Activated T-helper 2 cell treated with anti-CD3 and anti-CD28 coated beads, Interferon-gamma antibody, Interleukin-2, Interleukin-4, amounts not matched to agents 10 μg/mL and 5 μg/mL and 100 μg/mL, durations not matched to agents 14 hours and 24 hours and 36 hours (primary cell): ENCODE results near the gene LRG1. TPM values are rescaled to one million over a fixed set of nuclear protein-coding genes. Genes with fewer than 3 reads are reported as not detected.

Experiments used
- DNase-seq: peaks from one replicate; pipeline ENCODE4 v3.0.0; 2021; ENCODE audit warnings: low spot score
- H3K27ac Mint-ChIP-seq: one replicate; pipeline ENCODE4 v1.8.0; 2021; ENCODE audit warnings: mixed read lengths
- H3K27me3 Mint-ChIP-seq: one replicate; pipeline ENCODE4 v1.8.0; 2021; ENCODE audit warnings: low read depth, mixed read lengths
- H3K36me3 Mint-ChIP-seq: one replicate; pipeline ENCODE4 v1.8.0; 2021; ENCODE audit warnings: low read depth, mixed read lengths
- H3K4me1 Mint-ChIP-seq: one replicate; pipeline ENCODE4 v1.8.0; 2021; ENCODE audit warnings: low read depth, mixed read lengths
- H3K4me3 Mint-ChIP-seq: one replicate; pipeline ENCODE4 v1.8.0; 2021; ENCODE audit warnings: low read depth, mild to moderate bottlenecking, moderate library complexity, mixed read lengths
- H3K9me3 Mint-ChIP-seq: one replicate; pipeline ENCODE4 v1.8.0; 2021; ENCODE audit warnings: mixed read lengths
- intact Hi-C: fragments of 100-400 bp; cut with micrococcal nuclease; formaldehyde crosslinking; loops from one replicate; pipeline ENCODE4 v1.15.1; 2023
- total RNA-seq: library from RNA; stranded (reverse); gene quantifications from 2 replicates; pipeline ENCODE4 v1.2.3, GENCODE V29; 2022

Gene LRG1
- total RNA-seq, 1 donor from 2014 or later: 0.37 TPM

GRCh38 chr19:4515732-4516131, 24.1 kb downstream of the LRG1 start:
- Mint-ChIP-seq H3K27me3 (no peaks in the 10 kb centered on the region), H3K9me3 (no peaks in the 10 kb centered on the region), H3K27ac (no peak overlapping the region), H3K4me1 (no peaks in the 10 kb centered on the region), H3K4me3 (no peak overlapping the region), H3K36me3 (no peaks in the 10 kb centered on the region)
- intact Hi-C loops: no loop called here
- no peak for DNase-seq

DNA sequence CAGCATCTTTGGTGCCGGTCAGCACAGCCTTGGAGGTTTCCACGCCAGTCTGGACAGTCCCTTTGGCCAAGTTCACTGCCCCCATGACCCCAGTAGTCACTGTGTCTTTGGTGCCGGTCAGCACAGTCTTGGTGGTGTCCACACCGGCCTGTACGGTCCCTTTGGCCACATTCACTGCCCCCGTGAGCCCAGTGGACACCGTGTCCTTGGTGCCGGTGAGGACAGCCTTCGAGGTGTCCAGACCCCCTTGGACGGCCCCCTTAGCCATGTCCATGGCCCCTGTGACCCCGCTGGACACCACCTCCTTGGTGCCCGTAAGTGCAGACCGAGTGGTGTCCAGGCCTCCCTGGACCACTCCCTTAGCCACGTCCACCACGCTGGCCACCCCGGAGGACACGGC, 26.6 kb downstream of the LRG1 start:
- no peaks in the 10 kb centered on the region for H3K36me3 Mint-ChIP-seq
- intact Hi-C loops: no loop called here
- H3K4me3 Mint-ChIP-seq: no peak overlapping the region
- no peak overlapping the region for H3K27ac Mint-ChIP-seq
- DNase-seq: no peak
- H3K4me1 Mint-ChIP-seq: no peaks in the 10 kb centered on the region
- no peaks in the 10 kb centered on the region for H3K27me3 Mint-ChIP-seq
- no peaks in the 10 kb centered on the region for H3K9me3 Mint-ChIP-seq

DNA sequence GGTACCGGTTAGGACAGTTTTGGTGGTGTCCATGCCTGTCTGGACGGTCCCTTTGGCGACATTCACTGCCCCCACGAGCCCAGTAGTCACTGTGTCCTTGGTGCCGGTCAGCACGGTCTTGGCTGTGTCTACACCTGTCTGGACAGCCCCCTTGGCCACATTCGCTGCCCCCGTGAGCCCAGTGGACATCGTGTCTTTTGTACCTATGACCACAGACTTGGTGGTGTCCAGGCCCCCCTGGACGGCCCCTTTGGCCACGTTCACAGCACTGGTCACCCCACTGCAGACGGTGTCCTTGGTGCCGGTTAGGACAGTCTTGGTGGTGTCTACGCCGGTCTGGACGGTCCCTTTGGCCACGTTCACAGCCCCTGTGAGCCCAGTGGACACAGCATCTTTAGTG, 27.8 kb downstream of the LRG1 start:
- Mint-ChIP-seq H3K27me3 (no peaks in the 10 kb centered on the region), H3K4me3 (no peak overlapping the region), H3K9me3 (no peaks in the 10 kb centered on the region), H3K4me1 (no peaks in the 10 kb centered on the region), H3K27ac (no peak overlapping the region), H3K36me3 (no peaks in the 10 kb centered on the region)
- intact Hi-C loops: no loop called here
- no peak for DNase-seq

- H3K36me3 Mint-ChIP-seq: no peaks in the 10 kb centered on the region
- no peaks in the 10 kb centered on the region for H3K27me3 Mint-ChIP-seq
- no peak overlapping the region for H3K4me3 Mint-ChIP-seq
- DNase-seq: no peak
- intact Hi-C loops: no loop called here
- H3K9me3 Mint-ChIP-seq: no peaks in the 10 kb centered on the region
- no peak overlapping the region for H3K27ac Mint-ChIP-seq
- H3K4me1 Mint-ChIP-seq: peaks cover 3% of the 10 kb centered on the region
Measured at GRCh38 chr19:4511300-4512054, 28.4 kb downstream of the LRG1 start.

GRCh38 chr19:4510435-4511255, 29.2 kb downstream of the LRG1 start:
- DNase-seq: no peak
- no peaks in the 10 kb centered on the region for H3K27me3 Mint-ChIP-seq
- intact Hi-C loops: no loop called here
- no peaks in the 10 kb centered on the region for H3K9me3 Mint-ChIP-seq
- H3K27ac Mint-ChIP-seq: no peak overlapping the region
- no peak overlapping the region for H3K4me3 Mint-ChIP-seq
- peaks cover 6% of the 10 kb centered on the region for H3K4me1 Mint-ChIP-seq
- peaks cover 3% of the 10 kb centered on the region for H3K36me3 Mint-ChIP-seq

GRCh38 chr19:4508698-4509097, 31.1 kb downstream of the LRG1 start:
- Mint-ChIP-seq H3K27ac (no peak overlapping the region), H3K36me3 (peaks cover 3% of the 10 kb centered on the region), H3K4me3 (no peak overlapping the region), H3K27me3 (no peaks in the 10 kb centered on the region), H3K9me3 (no peaks in the 10 kb centered on the region), H3K4me1 (peaks cover 6% of the 10 kb centered on the region)
- DNase-seq: no peak
- intact Hi-C loops: no loop called here

DNA sequence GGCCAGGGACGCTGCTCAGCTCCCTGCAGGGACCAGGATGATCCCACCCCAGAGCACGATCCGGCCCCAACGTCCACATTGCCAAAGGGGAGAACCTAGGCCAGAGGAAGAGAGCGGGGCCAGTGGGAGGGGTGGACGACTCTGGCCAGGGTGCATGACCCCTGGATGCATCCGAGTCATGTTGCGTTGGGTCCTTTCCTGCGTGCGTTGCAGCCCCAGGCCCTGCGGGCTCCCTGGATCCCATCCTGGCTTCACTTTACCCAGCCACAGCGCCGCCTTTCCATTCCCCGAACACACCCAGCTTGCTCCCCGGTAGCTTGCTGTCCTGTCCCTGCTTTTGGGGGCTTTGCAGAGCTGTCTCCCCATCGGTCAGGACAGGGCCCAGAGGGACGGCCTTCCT, 32.0 kb downstream of the LRG1 start:
- DNase-seq: no peak
- no peaks in the 10 kb centered on the region for H3K9me3 Mint-ChIP-seq
- H3K27me3 Mint-ChIP-seq: no peaks in the 10 kb centered on the region
- H3K4me3 Mint-ChIP-seq: no peak overlapping the region
- intact Hi-C loops: no loop called here
- H3K36me3 Mint-ChIP-seq: peaks cover 3% of the 10 kb centered on the region
- no peak overlapping the region for H3K27ac Mint-ChIP-seq
- H3K4me1 Mint-ChIP-seq: peaks cover 6% of the 10 kb centered on the region

DNA sequence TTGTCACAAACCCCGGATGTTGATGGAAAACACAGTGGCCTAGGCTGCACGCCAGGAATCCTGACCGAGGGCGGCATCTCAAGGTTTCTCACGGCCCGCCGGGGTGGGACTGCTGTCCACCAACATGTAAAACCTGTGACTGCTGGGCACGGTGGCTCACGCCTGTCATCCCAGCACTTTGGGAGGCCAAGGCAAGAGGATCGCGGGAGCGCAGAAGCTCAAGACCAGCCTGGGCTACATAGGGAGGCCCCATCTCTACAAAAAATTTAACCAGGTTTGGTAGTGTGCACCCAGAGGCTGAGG, 32.7 kb downstream of the LRG1 start:
- no peak for DNase-seq
- intact Hi-C loops: no loop called here
- Mint-ChIP-seq H3K27ac (no peak overlapping the region), H3K36me3 (peaks cover 3% of the 10 kb centered on the region), H3K9me3 (no peaks in the 10 kb centered on the region), H3K4me1 (peaks cover 6% of the 10 kb centered on the region), H3K4me3 (no peak overlapping the region), H3K27me3 (no peaks in the 10 kb centered on the region)

- peak overlapping the region; percentile 74 for H3K27ac Mint-ChIP-seq
- peaks cover 6% of the 10 kb centered on the region for H3K4me1 Mint-ChIP-seq
- no peak overlapping the region for H3K4me3 Mint-ChIP-seq
- DNase-seq: no peak
- H3K36me3 Mint-ChIP-seq: peaks cover 3% of the 10 kb centered on the region
- intact Hi-C loops: no loop called here
- H3K9me3 Mint-ChIP-seq: no peaks in the 10 kb centered on the region
- no peaks in the 10 kb centered on the region for H3K27me3 Mint-ChIP-seq
Measured at GRCh38 chr19:4506449-4507149, 33.2 kb downstream of the LRG1 start.

DNA sequence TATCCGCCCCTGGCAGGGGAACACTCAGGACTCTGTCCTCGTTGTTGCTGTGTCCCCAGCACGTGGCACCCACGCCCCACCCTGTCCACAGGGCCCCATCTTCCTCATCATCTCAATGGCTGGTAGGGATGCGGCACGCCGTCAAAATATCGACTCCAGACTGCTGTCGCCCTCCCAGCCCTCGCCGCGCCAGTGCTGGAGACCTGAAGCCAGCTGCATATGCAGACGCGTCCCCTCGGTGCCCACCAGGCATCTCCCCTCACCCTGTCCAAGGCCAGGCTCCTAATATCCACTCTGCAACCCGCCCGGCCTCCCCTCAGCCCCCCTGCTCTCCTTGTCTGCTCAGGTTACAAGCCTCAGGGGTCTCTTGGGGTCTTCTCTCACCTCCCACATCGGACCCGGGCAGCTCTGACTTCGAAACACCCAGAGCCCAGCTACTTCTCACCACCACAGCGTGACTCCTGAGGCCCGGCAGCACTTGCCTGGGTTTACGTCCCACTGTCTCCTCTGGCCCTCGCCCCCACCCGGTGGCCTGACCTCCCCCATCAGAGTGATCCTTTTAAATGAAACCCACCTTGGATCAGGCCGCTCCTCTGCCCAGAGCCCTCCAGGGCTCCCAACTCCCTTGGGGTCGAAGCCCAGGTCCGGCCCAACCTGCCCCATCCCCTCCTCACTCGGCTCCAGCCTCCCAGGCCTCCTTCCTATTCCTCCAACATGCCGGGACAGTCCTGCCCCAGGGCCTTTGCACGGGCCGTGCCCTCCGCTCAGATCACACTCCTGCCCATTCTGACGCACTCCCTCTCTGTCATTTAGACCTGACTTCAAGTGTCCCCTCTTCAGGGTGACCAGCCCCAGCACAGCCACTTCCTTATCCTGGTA, 34.0 kb downstream of the LRG1 start:
- Mint-ChIP-seq H3K4me3 (no peak overlapping the region), H3K27me3 (no peaks in the 10 kb centered on the region), H3K9me3 (no peaks in the 10 kb centered on the region), H3K36me3 (peaks cover 3% of the 10 kb centered on the region), H3K27ac (peak overlapping the region; percentile 74), H3K4me1 (peaks cover 6% of the 10 kb centered on the region)
- intact Hi-C loops: no loop called here
- no peak for DNase-seq

DNA sequence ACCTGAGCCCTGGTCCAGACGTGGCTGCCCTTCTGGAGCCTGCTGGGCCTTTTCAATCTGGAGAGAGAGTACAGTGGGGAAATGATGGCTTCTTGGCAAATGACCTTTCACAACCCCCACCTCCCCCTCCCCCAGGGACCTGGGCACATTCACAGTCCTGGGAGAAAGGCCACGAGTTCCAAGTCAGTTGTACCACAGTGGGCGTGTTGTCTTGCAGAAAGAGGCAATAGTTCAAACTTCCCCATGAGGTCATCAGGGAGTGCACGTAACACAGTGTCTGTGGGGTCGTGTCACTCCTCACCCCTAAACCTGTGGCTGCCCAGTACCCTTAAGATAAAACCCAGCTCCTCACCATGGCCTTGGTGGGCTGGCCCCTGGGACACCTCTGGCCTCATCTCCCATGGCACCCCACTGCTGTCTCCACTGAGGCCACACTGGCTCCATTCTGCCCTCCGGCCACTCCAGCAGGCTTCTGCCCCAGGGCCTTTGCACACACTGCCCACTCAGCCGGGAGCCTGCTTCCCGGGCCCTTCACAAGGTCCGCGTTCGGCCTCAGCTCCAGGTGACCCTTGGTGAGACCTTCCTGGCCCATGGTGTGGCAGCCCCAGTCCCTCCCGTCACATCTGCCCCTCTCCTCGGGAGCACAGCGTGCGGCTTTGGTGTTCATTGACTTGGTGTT, 34.8 kb downstream of the LRG1 start:
- intact Hi-C loops: no loop called here
- peaks cover 3% of the 10 kb centered on the region for H3K36me3 Mint-ChIP-seq
- no peaks in the 10 kb centered on the region for H3K27me3 Mint-ChIP-seq
- H3K27ac Mint-ChIP-seq: peak overlapping the region; percentile 38
- H3K9me3 Mint-ChIP-seq: no peaks in the 10 kb centered on the region
- no peak overlapping the region for H3K4me3 Mint-ChIP-seq
- peaks cover 6% of the 10 kb centered on the region for H3K4me1 Mint-ChIP-seq
- DNase-seq: no peak

GRCh38 chr19:4504297-4504701, 35.5 kb downstream of the LRG1 start:
- Mint-ChIP-seq H3K9me3 (no peaks in the 10 kb centered on the region), H3K4me1 (peaks cover 6% of the 10 kb centered on the region), H3K27me3 (no peaks in the 10 kb centered on the region), H3K36me3 (peaks cover 5% of the 10 kb centered on the region), H3K27ac (no peak overlapping the region), H3K4me3 (no peak overlapping the region)
- no peak for DNase-seq
- intact Hi-C loops: no loop called here
